Fibroblast of the aortic adventitia (primary cell): ENCODE data around the gene NEK2. TPM values are rescaled to one million over a fixed set of nuclear protein-coding genes. Genes with fewer than 3 reads are reported as not detected.

ENCODE experiments used
- DNase-seq: peaks from one replicate; pipeline ENCODE4 v3.0.0-alpha.2; 2010; ENCODE audit warnings: low read depth
- H3K4me3 ChIP-seq: 2 replicates; pipeline ENCODE4 v1.5.1; 2011; ENCODE audit warnings: low read depth, mild to moderate bottlenecking, control low read depth, low read length, moderate library complexity
- total RNA-seq: library from RNA; depleted of rRNA; stranded (reverse); fragments of >200 nt; gene quantifications from 2 replicates; pipeline ENCODE4 v1.2.3, GENCODE V29; 2012; ENCODE audit warnings: low replicate concordance
- TF ChIP-seq, protein P1 (sequence below): IDR thresholded peaks from 2 replicates; pipeline ENCODE4 v1.5.1; 2011; ENCODE audit warnings: mild to moderate bottlenecking, low read length, control low read depth, inconsistent platforms; ENCODE audit not compliant: insufficient read depth

The NEK2 gene
- total RNA-seq, 1 donor, result 12.4 TPM

GRCh38 chr1:211643324-211644212 is 31.9 kb downstream of the NEK2 start:
- H3K4me3 ChIP-seq, result no peak overlapping the region
- DNase-seq, result no peak
- TF ChIP-seq, protein P1, sequence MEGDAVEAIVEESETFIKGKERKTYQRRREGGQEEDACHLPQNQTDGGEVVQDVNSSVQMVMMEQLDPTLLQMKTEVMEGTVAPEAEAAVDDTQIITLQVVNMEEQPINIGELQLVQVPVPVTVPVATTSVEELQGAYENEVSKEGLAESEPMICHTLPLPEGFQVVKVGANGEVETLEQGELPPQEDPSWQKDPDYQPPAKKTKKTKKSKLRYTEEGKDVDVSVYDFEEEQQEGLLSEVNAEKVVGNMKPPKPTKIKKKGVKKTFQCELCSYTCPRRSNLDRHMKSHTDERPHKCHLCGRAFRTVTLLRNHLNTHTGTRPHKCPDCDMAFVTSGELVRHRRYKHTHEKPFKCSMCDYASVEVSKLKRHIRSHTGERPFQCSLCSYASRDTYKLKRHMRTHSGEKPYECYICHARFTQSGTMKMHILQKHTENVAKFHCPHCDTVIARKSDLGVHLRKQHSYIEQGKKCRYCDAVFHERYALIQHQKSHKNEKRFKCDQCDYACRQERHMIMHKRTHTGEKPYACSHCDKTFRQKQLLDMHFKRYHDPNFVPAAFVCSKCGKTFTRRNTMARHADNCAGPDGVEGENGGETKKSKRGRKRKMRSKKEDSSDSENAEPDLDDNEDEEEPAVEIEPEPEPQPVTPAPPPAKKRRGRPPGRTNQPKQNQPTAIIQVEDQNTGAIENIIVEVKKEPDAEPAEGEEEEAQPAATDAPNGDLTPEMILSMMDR, result no peak

DNA sequence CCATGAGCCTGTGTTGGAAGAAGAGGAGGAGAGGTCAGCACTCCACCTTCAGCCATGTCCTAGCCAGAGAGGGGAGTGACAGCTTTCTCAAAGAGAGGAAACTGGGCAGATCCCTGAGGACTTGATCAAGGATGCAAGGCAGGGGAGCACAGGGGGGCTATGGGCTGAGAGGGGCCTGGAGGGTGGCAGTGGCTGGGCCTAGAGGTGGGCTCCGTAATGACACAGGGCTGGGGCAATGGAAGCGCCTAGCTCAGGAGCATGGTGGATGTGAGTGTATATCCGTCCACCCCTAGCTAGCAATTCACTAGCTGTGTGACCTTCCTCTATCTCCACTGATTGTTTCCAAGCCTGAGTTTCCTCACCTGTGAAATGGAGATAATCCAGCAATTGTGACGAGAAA is 32.6 kb downstream of the NEK2 start:
- DNase-seq, result no peak
- no peak overlapping the region for H3K4me3 ChIP-seq

DNA sequence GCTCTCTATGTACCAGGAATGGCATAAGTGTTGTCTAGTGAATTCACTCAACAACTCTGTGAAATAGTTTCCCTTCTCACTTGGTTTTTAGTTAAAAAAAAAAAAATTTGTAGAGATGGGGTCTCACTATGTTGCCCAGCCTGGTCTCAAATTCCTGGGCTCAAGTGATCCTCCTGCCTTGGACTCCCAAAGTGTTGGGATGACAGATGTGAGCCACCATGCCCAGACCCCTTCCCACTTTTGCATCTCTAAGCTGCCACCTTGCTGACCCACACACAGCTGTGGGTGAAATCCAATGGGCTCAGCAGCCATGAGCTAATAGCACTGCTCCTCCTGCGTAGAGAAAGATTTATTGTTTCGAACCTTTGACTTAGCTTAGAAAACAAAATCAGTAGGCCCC is 33.5 kb downstream of the NEK2 start:
- no peak for DNase-seq
- no peak overlapping the region for H3K4me3 ChIP-seq
- TF ChIP-seq, protein P1, result no peak

More for the DNA sequence above, 32.6 kb downstream of the NEK2 start:
- TF ChIP-seq, protein P1, result no peak

DNA sequence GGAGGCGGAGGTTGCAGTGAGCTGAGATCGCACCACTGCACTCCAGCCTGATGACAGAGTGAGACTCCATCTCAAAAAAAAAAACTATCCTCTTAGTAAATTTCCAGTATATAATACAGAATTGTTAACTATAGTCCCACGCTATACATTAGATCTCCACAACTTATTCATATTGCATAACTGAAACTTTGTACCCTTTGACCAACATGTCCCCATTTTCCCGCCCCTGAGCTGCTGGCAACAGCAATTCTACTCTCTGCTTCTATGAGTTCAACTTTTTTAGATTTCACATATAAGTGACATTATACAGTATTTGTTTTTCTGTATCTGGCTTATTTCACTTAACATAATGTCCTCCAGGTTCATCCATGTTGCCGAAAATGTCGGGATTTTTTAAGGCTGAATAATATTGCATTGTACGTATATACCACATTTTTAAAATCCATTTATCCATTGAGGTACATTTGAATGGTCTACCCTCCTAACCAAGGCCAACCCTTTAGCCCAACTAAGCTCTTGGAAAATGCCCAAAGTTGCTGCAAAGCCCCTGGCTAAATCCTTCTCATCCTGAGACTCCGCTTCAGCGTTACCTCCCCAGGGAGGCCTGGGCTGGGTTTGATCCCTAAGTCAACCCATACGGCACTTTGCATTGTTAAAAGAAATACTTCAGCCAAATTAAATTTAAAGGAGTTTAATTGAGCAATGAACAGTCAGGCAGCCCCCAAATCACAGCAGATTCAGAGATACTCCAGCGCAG is 34.2 kb downstream of the NEK2 start:
- no peak for DNase-seq
- TF ChIP-seq, protein P1, result no peak
- no peak overlapping the region for H3K4me3 ChIP-seq

GRCh38 chr1:211640301-211640630 is 35.2 kb downstream of the NEK2 start:
- no peak overlapping the region for H3K4me3 ChIP-seq
- TF ChIP-seq, protein P1, result no peak

GRCh38 chr1:211639475-211640300 is 35.7 kb downstream of the NEK2 start:
- DNase-seq, result peak; percentile 22
- TF ChIP-seq, protein P1, result no peak
- H3K4me3 ChIP-seq, result no peak overlapping the region

More at GRCh38 chr1:211640301-211640630, 35.2 kb downstream of the NEK2 start:
- no peak for DNase-seq
